ENCODE data around the gene VSIG1. TPM values are rescaled to one million over a fixed set of nuclear protein-coding genes. Genes with fewer than 3 reads are reported as not detected.

VSIG1 gene
- total and polyA plus RNA-seq, 2 of the 13 experiments (the other 11 are each of a cell fraction or from before 2014, with no cell fraction given) = 0.01 TPM; not detected in 1

DNA sequence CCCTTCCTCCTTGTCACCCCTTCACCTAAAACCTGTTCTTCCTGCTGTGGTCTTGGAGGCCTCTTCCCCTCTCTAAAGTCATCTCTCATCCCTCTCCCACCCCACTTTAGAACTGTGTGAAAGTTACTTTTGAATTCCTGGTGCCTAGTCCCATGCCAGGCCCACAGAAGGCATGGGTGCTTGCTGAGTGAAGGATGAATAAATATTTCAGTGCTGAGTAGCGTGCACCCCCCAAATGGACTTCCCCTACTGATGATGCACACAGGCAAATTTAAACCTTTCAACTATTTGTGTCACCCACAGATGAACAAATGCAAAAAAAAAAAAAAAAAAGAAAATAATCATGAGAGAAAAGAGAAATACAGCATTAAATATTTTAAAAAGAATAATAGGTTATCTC, 26.7 kb downstream of the VSIG1 start:
- TF ChIP-seq ZNF772 (CRISPR knock-in tag; IDR thresholded peaks at IDR 0.05) (no peak), CCAR2 (optimal IDR thresholded peaks at IDR 0.05; ENCODE audit: low read depth, low read length) (no peak), SRSF4 (IDR thresholded peaks at IDR 0.05; ENCODE audit: low read depth, low read length, poor library complexity, severe bottlenecking) (no peak), KDM3A (CRISPR knock-in tag; IDR thresholded peaks at IDR 0.05; ENCODE audit: low read depth) (no peak), EZH2 (conservative IDR thresholded peaks at IDR 0.05; ENCODE audit: low read depth, low read length) (no peak), STAT5B (CRISPR knock-in tag; IDR thresholded peaks at IDR 0.05) (no peak), ZNF292 (CRISPR knock-in tag; IDR thresholded peaks at IDR 0.05; ENCODE audit: borderline replicate concordance, low read depth) (no peak), ATRX (CRISPR knock-in tag; IDR thresholded peaks at IDR 0.05; ENCODE audit: borderline replicate concordance) (no peak)
- TF ChIP-seq, protein P1, sequence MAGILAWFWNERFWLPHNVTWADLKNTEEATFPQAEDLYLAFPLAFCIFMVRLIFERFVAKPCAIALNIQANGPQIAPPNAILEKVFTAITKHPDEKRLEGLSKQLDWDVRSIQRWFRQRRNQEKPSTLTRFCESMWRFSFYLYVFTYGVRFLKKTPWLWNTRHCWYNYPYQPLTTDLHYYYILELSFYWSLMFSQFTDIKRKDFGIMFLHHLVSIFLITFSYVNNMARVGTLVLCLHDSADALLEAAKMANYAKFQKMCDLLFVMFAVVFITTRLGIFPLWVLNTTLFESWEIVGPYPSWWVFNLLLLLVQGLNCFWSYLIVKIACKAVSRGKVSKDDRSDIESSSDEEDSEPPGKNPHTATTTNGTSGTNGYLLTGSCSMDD (CRISPR knock-in tag; IDR thresholded peaks at IDR 0.05) = no peak
- TF ChIP-seq, protein P2, sequence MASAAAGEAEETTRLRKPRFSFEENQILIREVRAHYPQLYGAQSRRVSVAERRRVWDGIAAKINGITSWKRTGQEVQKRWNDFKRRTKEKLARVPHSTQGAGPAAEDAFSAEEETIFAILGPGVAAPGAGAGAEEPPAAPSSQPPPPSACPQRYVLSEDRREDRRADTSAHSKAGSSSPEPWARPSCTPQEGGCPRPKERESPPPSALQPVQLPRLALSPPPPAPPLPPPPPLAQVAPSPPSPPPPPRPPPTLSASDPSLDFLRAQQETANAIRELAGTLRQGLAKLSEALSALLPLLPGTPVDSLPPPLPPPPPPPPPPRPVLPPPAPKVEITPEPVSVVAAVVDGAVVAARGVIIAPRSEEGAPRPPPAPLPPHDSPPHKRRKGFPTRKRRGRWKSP (CRISPR knock-in tag; IDR thresholded peaks at IDR 0.05) = no peak
- TF ChIP-seq, protein P3, sequence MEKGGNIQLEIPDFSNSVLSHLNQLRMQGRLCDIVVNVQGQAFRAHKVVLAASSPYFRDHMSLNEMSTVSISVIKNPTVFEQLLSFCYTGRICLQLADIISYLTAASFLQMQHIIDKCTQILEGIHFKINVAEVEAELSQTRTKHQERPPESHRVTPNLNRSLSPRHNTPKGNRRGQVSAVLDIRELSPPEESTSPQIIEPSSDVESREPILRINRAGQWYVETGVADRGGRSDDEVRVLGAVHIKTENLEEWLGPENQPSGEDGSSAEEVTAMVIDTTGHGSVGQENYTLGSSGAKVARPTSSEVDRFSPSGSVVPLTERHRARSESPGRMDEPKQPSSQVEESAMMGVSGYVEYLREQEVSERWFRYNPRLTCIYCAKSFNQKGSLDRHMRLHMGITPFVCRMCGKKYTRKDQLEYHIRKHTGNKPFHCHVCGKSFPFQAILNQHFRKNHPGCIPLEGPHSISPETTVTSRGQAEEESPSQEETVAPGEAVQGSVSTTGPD (CRISPR knock-in tag; IDR thresholded peaks at IDR 0.05) = no peak
- in situ Hi-C loops (cut with HindIII; ENCODE audit: extremely low pct_ligation_motif_present, low pct_unique_long_range_greater_than_20kb) (loop anchor here (5.0 kb wide), 1 partner anchor 49 kb away; no protein-coding TSS in a partner anchor), intact Hi-C loops (cut with micrococcal nuclease; ENCODE audit: unreplicated experiment) (no loop called here)
- Histone ChIP-seq H3K36me3 (replicated peaks in 1 of 2; ENCODE audit: control insufficient read depth in 1 of 2, insufficient read depth in 2 of 2, low read length in 2 of 2) (no peaks in the 10 kb centered on the region), H2AFZ (ENCODE audit: low read length) (no peak overlapping the region), H3K4me3 (replicated peaks in 1 of 3; ENCODE audit: insufficient read depth in 1 of 3, low read depth in 2 of 3, low read length in 3 of 3) (no peak overlapping the region), H3K9me3 (ENCODE audit: low read length) (no peaks in the 10 kb centered on the region), H3K4me2 (ENCODE audit: low read depth, low read length) (no peak overlapping the region), H3K79me2 (ENCODE audit: insufficient read depth, low read length) (no peaks in the 10 kb centered on the region), H3K9ac (ENCODE audit: insufficient read depth, low read depth, low read length) (no peak overlapping the region), H3K27ac (ENCODE audit: extremely low read length, insufficient read depth, low read length) (no peak overlapping the region), H4K20me1 (ENCODE audit: insufficient read depth, low read length) (no peaks in the 10 kb centered on the region), H3K27me3 (ENCODE audit: control insufficient read depth in 1 of 2, insufficient read depth in 2 of 2, low read length in 2 of 2) (no peaks in the 10 kb centered on the region; a peak in 1 of 5 replicates), H3K4me1 (ENCODE audit: insufficient read depth, low read length) (no peaks in the 10 kb centered on the region)
- ChIA-PET CTCF (ENCODE audit: low intra/inter-chr PET ratio, low total read pairs) (interaction anchor here (3.2 kb wide), 1 partner anchor 51 kb away, joined by 25 read pairs; no protein-coding TSS in a partner anchor), POLR2A (no interaction called here)
- whole genome bisulfite sequencing (ENCODE audit: low lambda C conversion rate) = 87% methylated on average over 1 of the region's 1 CpG
- ATAC-seq = no peak
- no TSS peak for BruUV-seq (replicated peaks)
- DNase-seq (ENCODE audit: low spot score) = no peak
- no peak for FAIRE-seq

Measured in HepG2 (cell line).